Thyroid gland (tissue), 4 donors: Measurements from ENCODE around the gene HBA1. TPM values are rescaled to one million over a fixed set of nuclear protein-coding genes. Genes with fewer than 3 reads are reported as not detected.

Source experiments
- DNase-seq, 2 donors: peaks; one replicate each; pipeline ENCODE4 v3.0.0-alpha.2; 2019
- H3K27ac ChIP-seq, 3 donors: fragments of 200-600 bp; sonication (generic); 1 replicate in 2 of 3; 2 replicates in 1 of 3; pipeline ENCODE4 v1.5.1; 2016 to 2019; ENCODE audit warnings: mild to moderate bottlenecking in 1 of 3, moderate library complexity in 1 of 3
- H3K27me3 ChIP-seq: fragments of 200-600 bp; sonication (generic); one replicate; pipeline ENCODE4 v1.5.1; 2019
- H3K36me3 ChIP-seq, 2 donors: fragments of 200-600 bp; sonication (generic); one replicate each; pipeline ENCODE4 v1.5.1; 2016 to 2019
- H3K4me1 ChIP-seq, 2 donors: fragments of 200-600 bp; sonication (generic); one replicate each; pipeline ENCODE4 v1.5.1; 2017 to 2019
- H3K4me3 ChIP-seq, 3 donors: fragments of 200-600 bp; sonication (generic); replicated peaks in 1 of 3; 1 replicate in 2 of 3; 2 replicates in 1 of 3; pipeline ENCODE4 v1.5.1; 2016; ENCODE audit warnings: mild to moderate bottlenecking in 1 of 3
- H3K9me3 ChIP-seq: fragments of 200-600 bp; sonication (generic); one replicate; pipeline ENCODE4 v1.5.1; 2017
- POLR2A ChIP-seq, 2 donors: fragments of 450-650 bp; IDR thresholded peaks; one replicate each; pipeline ENCODE4 v1.6.1; 2017; ENCODE audit warnings: antibody characterized with exemption in 2 of 2, mild to moderate bottlenecking in 2 of 2, moderate library complexity in 1 of 2
- WGBS, 2 donors: methylation state at CpG; one replicate each; pipeline ENCODE4 v1.1.5; 2017; 5-methylcytosine and 5-hydroxymethylcytosine counted together
- intact Hi-C: fragments of 100-400 bp; cut with DNase I; formaldehyde crosslinking; loops from one replicate; pipeline ENCODE4 v1.15.1; 2023
- total RNA-seq, 4 donors: library from RNA; depleted of rRNA; stranded (reverse); fragments of >200 nt; gene quantifications; one replicate each; pipeline ENCODE4 v1.2.3, GENCODE V29; 2016
- TF ChIP-seq, protein P1 (sequence below), 6 experiments: fragments of 200-600 bp in 3 of 6; fragments of 450-650 bp in 3 of 6; sonication (generic) in 3 of 6; IDR thresholded peaks; one replicate each; pipeline ENCODE4 v1.5.1; 2016 to 2019; ENCODE audit warnings: antibody characterized with exemption in 6 of 6, mild to moderate bottlenecking in 2 of 6, inconsistent platforms in 1 of 6, moderate library complexity in 1 of 6

Gene HBA1
- total RNA-seq, 4 donors from 2014 or later: 16.5 to 110 TPM; not detected in 2

GRCh38 chr16:180101-180675 is 3.7 kb downstream of the HBA1 start, which contains the start of gene HBQ1:
TSS of gene HBQ1 (plus strand) at chr16:180459. CDS start at chr16:180487, 28 bp downstream.
- peaks cover 10 to 18% of the 10 kb centered on the region in 2 donors for H3K4me1 ChIP-seq
- 11 to 73% methylated on average over 4 to 36 of the region's 59 CpGs for WGBS, 2 donors
- no peak within 1 kb of the TSS for H3K4me3 ChIP-seq
- peaks cover 23% of the 10 kb centered on the region for H3K27me3 ChIP-seq
- DNase-seq: no peak
- no peaks in the 10 kb centered on the region for H3K36me3 ChIP-seq
- no peaks in the 10 kb centered on the region for H3K9me3 ChIP-seq
- TF ChIP-seq, protein P1, sequence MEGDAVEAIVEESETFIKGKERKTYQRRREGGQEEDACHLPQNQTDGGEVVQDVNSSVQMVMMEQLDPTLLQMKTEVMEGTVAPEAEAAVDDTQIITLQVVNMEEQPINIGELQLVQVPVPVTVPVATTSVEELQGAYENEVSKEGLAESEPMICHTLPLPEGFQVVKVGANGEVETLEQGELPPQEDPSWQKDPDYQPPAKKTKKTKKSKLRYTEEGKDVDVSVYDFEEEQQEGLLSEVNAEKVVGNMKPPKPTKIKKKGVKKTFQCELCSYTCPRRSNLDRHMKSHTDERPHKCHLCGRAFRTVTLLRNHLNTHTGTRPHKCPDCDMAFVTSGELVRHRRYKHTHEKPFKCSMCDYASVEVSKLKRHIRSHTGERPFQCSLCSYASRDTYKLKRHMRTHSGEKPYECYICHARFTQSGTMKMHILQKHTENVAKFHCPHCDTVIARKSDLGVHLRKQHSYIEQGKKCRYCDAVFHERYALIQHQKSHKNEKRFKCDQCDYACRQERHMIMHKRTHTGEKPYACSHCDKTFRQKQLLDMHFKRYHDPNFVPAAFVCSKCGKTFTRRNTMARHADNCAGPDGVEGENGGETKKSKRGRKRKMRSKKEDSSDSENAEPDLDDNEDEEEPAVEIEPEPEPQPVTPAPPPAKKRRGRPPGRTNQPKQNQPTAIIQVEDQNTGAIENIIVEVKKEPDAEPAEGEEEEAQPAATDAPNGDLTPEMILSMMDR (IDR thresholded peaks at IDR 0.05): peak in 1 of 6 experiments; percentile 21
- no peak for TF ChIP-seq POLR2A (IDR thresholded peaks at IDR 0.05)
- no peak within 1 kb of the TSS for H3K27ac ChIP-seq
- intact Hi-C loops: loop anchor here (5.0 kb wide), 1 partner anchor 73 kb away; no protein-coding TSS in a partner anchor

GRCh38 chr16:180681-181564 is 4.4 kb downstream of the HBA1 start:
- peak; percentile 66 to 73 for DNase-seq
- 2 to 3% methylated on average over 13 to 55 of the region's 89 CpGs for WGBS, 2 donors
- Histone ChIP-seq H3K36me3 (no peaks in the 10 kb centered on the region), H3K9me3 (no peaks in the 10 kb centered on the region), H3K4me3 (no peak overlapping the region), H3K4me1 (peaks cover 10 to 18% of the 10 kb centered on the region in 2 donors), H3K27me3 (peaks cover 23% of the 10 kb centered on the region), H3K27ac (no peak overlapping the region)
- TF ChIP-seq, protein P1 (IDR thresholded peaks at IDR 0.05): no peak
- TF ChIP-seq POLR2A (IDR thresholded peaks at IDR 0.05): no peak
- intact Hi-C loops: loop anchor here (5.0 kb wide), 1 partner anchor 74 kb away; no protein-coding TSS in a partner anchor

GRCh38 chr16:181565-182021 is 5.1 kb downstream of the HBA1 start:
- Histone ChIP-seq H3K4me1 (peaks cover 10 to 18% of the 10 kb centered on the region in 2 donors), H3K27ac (no peak overlapping the region), H3K27me3 (peaks cover 23% of the 10 kb centered on the region), H3K4me3 (no peak overlapping the region), H3K36me3 (no peaks in the 10 kb centered on the region), H3K9me3 (no peaks in the 10 kb centered on the region)
- TF ChIP-seq, protein P1 (IDR thresholded peaks at IDR 0.05): peak; percentile 64 to 96 (median 86)
- no peak for TF ChIP-seq POLR2A (IDR thresholded peaks at IDR 0.05)
- WGBS, 2 donors: 18 to 20% methylated on average over 9 to 12 of the region's 22 CpGs
- intact Hi-C loops: loop anchor here (5.0 kb wide), 1 partner anchor 74 kb away; no protein-coding TSS in a partner anchor
- DNase-seq: no peak

GRCh38 chr16:183005-183404 is 6.5 kb downstream of the HBA1 start:
- Histone ChIP-seq H3K4me1 (peaks cover 10 to 18% of the 10 kb centered on the region in 2 donors), H3K4me3 (no peak overlapping the region), H3K27ac (no peak overlapping the region), H3K9me3 (no peaks in the 10 kb centered on the region), H3K27me3 (peaks cover 14% of the 10 kb centered on the region), H3K36me3 (peaks cover 9% of the 10 kb centered on the region in 2 donors)
- TF ChIP-seq POLR2A (IDR thresholded peaks at IDR 0.05): no peak
- TF ChIP-seq, protein P1 (IDR thresholded peaks at IDR 0.05): no peak
- 88 to 89% methylated on average over 7 of the region's 7 CpGs for WGBS, 2 donors
- no peak for DNase-seq
- intact Hi-C loops: loop anchor here (5.0 kb wide), 1 partner anchor 76 kb away; no protein-coding TSS in a partner anchor
